ENCODE data around the gene UPK1A.
"Not testable (repeated sequence)": the region's sequence is repeated elsewhere in the genome, so short reads cannot be mapped to it uniquely, and the experiment has no call there.

Gene UPK1A

DNA sequence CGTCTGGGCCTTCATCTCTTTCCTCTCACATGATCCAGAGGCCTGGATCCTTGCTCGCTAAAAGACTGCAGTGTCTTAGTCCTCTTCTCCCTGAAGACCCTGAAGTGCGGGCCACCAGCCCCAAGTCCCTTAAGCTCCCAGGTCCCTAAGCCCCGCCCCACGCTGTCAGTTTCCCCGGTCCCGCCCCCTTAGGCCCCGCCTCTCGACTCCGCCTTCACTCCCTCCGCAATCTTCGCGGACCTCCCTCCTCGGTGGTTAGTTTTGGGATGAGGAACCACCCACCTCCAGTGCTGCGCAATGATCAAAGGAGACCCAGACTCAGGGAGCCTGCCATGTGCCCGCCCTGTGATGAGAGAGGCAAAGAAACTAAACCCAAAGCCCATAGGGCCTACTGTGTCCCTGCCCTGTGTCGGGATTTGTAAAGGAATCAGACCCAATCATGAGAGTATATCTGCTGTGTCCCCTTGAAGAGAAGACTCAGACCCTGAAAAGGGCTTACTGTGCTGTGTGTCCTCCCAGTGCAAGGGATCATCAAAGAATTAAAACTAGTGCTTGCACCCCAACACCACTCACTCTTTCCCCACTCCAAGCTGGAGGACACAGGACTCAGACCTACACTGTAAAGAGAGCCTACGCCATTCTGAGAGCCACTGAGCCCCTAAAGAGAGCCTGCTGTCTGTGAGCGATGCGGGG lies 21.2 kb upstream of the UPK1A start:
- no peak for DNase-seq

- DNase-seq, result no peak
These were observed 20.4 kb upstream of the UPK1A start for GRCh38 chr19:35645680-35646511.

GRCh38 chr19:35648017-35648961 lies 18.0 kb upstream of the UPK1A start, which contains the start of gene COX6B1:
TSS of gene COX6B1 (plus strand) at chr19:35648323. CDS start at chr19:35651244, 2,921 bp downstream.
- DNase-seq, result peak; percentile 91

DNA sequence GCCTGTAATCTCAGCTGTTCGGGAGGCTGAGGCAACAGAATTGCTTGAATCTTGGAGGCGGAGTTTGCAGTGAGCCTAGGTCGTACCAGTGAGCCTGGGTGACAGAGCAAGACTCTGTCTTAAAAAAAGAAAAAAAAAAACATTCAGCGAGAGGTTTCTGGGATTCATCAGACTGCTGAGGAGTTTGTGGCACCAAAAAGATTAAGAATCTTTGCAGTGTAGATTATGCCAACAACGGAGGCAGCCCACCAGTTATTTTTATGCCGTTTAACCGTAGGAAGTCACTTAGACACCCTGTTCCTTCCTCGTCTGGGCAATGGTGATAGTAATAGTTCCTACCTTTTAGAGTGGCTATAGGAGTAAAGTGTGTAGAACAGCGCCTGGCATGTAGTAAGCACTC lies 15.7 kb upstream of the UPK1A start:
- DNase-seq, result no peak

DNA sequence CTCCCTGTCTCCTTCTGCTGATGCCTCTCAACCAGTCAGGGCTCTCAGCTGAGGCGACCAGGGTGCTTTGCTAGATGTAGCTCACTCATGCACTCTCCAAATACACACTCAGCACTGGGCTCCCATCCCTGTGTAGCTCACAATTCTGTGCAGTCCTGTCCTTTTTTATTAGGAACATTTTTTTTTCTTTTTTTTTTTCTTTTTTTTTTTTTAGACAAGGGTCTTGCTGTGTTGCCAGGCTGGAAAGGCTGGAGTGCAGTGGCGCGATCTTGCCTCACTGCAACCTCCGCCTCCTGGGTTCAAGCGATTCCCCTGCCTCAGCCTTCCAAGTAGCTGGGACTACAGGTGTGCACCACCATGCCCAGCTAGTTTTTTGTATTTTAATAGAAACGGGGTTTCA lies 11.5 kb upstream of the UPK1A start:
- DNase-seq, result not testable (repeated sequence)

DNA sequence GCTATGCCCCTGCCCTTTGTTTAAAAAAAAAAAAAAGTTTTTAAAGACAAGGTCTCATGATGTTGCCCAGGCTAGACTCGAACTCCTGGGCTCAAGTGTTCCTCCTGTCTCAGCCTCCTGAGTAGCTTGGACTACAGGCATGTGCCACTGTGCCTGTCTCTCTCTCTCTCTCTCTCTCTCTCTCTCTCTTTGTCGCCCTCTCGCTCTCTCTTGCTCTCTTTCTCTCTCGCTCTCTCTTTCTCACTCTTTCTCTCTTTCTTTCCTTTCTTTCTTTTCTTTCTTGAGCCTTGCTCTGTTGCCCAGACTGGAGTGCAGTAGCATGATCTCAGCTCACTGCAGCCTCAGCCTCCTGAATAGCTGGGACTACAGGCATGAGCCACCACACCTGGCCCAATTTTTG lies 10.7 kb upstream of the UPK1A start:
- DNase-seq, result no peak

- DNase-seq, result no peak
These were observed 9.6 kb upstream of the UPK1A start for GRCh38 chr19:35656700-35657099.

DNA sequence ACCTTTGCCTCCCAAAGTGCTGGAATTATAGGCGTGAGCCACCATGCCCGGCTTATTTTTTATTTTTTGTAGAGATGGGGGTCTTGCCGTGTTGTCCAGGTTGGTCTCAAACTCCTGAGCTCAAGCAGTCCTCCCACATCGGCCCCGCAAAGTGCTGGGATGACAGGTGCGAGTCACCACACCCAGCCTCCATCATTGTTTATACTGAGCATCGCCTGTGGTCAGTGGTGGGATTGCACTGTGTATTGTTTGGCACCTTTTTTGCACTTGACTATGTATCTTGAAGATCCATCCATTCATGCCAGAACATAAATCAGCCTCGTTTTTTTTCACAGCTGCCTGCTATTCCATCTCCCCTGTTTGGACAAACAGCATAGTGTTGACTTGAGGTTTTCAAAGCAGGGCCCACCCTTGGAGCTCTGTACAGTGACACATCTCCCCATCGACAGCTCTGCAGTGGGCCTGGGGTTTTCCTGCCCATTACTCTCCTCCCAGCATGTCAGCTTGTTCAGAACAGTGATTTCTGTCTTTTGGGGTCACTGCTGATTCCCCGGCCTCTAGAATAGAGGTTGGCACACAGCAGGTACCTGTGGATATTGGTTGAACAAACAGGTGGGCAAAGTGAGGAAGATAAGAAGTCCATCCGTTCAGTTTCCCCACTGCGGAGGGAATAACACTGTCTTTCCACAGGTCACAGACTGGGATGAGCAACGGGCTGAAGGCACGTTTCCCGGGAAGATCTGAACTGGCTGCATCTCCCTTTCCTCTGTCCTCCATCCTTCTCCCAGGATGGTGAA lies 8.2 kb upstream of the UPK1A start:
- no peak for DNase-seq

GRCh38 chr19:35661995-35662340 lies 4.3 kb upstream of the UPK1A start:
- no peak for DNase-seq

GRCh38 chr19:35663981-35664380 lies 2.3 kb upstream of the UPK1A start:
- DNase-seq, result no peak

DNA sequence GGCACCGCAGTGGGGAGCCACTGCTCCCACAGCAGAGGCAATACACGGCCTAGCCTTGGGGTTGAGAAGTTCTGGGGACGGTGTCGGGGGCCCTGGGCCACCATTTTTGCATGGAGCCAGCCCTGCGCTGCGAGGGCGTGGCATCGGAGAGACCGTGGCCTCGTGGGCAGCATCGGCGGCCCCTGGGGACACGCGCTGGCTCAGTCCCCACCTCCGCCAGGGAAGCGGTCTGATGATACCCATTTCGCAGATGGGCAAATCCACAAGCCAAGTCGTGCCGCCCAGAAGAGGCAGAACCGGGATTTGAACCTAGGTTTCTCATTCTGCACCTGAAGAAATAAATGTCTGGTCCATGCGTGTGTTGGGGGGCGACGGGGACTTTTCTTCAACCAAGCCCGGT lies 1.2 kb upstream of the UPK1A start:
- no peak for DNase-seq

- no peak for DNase-seq
These were observed 713 bp upstream of the UPK1A start for GRCh38 chr19:35665604-35666003.

GRCh38 chr19:35669566-35669965 lies 3.2 kb downstream of the UPK1A start:
- no peak for DNase-seq

- no peak for DNase-seq
These were observed 3.7 kb downstream of the UPK1A start for GRCh38 chr19:35669974-35670373.

GRCh38 chr19:35670686-35671085 lies 4.4 kb downstream of the UPK1A start:
- no peak for DNase-seq

- DNase-seq, result no peak
These were observed 5.5 kb downstream of the UPK1A start for GRCh38 chr19:35671818-35672217.

- no peak for DNase-seq
These were observed 6.9 kb downstream of the UPK1A start for GRCh38 chr19:35673121-35673804.

DNA sequence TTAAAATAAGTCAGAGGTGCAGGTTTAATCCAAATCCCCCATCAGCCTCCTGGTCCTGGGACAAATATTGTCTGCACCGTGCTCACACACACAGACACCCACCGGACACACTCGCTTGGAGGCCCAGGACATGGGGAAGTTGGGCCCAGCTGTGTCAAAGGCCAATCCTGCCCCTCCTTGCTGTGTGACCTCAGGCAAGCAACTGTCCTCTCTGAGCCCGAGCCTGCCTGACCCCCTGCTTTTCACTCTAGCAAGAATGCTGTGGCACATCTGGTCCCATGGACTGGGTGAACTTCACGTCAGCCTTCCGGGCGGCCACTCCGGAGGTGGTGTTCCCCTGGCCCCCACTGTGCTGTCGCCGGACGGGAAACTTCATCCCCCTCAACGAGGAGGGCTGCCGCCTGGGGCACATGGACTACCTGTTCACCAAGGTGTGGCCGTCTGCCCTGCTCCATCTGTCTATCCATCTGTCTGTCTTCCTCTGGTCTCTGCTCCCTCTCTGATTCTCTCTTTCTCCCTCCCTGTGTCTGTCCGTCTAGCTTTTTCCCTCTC lies 9.3 kb downstream of the UPK1A start:
- DNase-seq, result no peak

- DNase-seq, result no peak
These were observed 23.5 kb downstream of the UPK1A start for GRCh38 chr19:35689836-35690235.

GRCh38 chr19:35691106-35691505 lies 24.8 kb downstream of the UPK1A start:
- not testable (repeated sequence) for DNase-seq

DNA sequence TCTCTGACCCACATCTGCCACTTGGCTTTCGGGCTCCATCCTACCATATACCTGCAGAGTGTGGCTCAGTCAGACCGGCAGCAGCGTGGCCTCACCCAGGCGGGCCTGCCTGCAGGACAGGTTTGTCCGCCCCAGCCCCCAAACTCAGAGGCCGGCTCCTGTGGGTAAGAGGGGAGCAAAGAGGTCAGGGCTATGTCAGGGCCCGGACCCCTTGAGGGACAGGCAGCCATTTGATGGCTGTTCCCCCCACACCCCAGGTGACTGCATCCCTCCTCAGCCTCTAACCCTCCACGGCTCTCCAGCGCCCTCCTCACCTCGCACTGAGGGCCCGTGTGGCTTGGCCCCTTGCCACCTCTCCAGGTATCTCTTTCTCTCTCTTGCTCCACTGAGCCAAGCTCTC lies 25.7 kb downstream of the UPK1A start:
- DNase-seq, result no peak

DNA sequence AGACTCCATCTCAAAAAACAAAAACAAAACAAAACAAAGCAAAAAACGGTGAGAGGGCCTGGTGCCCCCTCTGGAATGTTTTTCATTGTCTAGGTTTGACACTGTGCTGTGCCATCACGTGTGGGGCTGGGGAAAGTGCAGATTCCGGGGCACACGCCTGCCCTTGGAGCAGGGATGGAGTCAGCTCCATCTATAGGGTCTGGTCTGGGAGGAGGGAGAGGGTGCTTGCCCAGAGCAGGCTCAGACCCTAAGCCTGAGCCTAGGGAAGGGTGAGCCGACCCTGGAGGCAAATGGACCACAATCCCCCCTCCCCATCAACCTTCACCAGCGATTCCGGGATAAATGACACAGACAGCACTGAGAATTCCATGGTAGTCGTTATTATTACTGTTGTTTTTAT lies 27.1 kb downstream of the UPK1A start:
- no peak for DNase-seq

Measured in KG1 (cell line).